Measurements from ENCODE around the gene ZNF224.
A peak's percentile ranks its signal among the peaks of the same experiment; 100 is the strongest.

ZNF224 gene

DNA sequence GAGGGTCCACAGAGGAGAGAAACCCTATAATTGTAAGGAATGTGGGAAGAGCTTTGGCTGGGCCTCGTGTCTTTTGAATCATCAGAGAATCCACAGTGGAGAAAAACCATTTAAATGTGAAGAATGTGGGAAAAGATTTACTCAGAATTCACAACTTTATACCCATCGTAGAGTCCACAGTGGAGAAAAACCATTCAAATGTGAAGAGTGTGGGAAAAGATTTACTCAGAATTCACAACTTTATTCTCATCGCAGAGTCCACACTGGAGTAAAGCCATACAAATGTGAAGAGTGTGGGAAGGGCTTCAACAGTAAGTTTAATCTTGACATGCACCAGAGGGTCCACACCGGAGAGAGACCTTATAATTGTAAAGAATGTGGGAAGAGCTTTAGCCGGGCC is 37.8 kb downstream of the ZNF224 start:
- no peak overlapping the region for H3K4me3 ChIP-seq (ENCODE audit: low read depth, low read length)
- peaks cover 32% of the 10 kb centered on the region for H3K36me3 ChIP-seq (ENCODE audit: control insufficient read depth, insufficient read depth, low read length)
- H3K4me1 ChIP-seq (ENCODE audit: control insufficient read depth, insufficient read depth, low read length), result no peaks in the 10 kb centered on the region
- H3K9me3 ChIP-seq (ENCODE audit: control insufficient read depth, insufficient read depth, low read depth, low read length), result peaks cover 8% of the 10 kb centered on the region; the same call in 1 of the 2 replicates
- H3K27ac ChIP-seq (ENCODE audit: low read depth, low read length), result no peak overlapping the region
- H3K27me3 ChIP-seq (ENCODE audit: control insufficient read depth, insufficient read depth, low read length), result no peaks in the 10 kb centered on the region
- no peak overlapping the region for H3K9ac ChIP-seq (ENCODE audit: low read length)

DNA sequence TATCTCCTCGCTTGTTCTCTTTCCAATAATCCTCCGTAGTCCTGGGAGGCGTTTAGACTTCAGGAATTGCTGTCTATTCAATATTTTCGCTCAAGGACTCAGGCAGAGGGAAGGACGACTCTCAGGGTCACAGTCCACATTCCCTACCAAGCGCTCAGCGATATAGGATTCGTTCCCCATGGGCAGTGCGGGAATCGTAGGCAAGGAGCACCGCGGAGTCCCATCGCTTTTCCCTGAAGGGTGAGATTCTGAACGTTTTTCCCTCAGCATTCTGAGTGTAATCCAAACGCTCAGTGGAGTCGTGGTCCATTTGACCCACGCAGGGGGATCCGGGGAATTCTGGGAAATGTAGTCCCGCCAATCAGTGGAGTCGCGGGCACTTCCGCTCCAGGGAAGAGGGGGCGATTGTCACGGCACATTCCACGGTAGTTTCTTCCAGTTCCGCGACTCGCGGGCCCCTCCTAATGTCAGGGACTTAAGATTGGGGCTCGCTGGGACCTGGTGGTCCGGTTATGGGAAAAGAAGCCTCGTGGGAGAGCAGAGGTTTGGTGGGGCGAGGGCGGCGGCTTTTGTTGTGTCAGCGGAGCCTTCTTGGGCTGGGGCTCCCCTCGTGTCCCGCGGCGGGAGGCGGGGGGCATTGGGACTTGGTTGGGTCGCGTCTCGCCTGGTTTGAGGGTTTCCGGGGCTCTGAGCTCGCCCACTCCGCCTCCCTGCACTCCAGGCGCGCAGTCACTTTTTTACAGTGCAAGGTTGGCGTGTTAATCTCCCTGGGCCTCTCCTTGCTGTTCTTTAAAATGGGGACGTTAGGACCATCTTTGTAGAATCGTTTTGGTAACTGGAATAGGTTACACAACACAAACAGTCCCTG is 47.3 kb downstream of the ZNF224 start, which contains the start of gene ZNF234:
Gene ZNF234, plus strand, starts transcription at position 364 of the 868 bp plus-strand sequence. CDS start 3,079 bp downstream, outside the sequence.
- Histone ChIP-seq H3K9ac (ENCODE audit: low read length) (peak within 1 kb of the TSS; percentile 47), H3K27me3 (ENCODE audit: control insufficient read depth, insufficient read depth, low read length) (no peaks in the 10 kb centered on the region), H3K4me1 (ENCODE audit: control insufficient read depth, insufficient read depth, low read length) (no peaks in the 10 kb centered on the region), H3K27ac (ENCODE audit: low read depth, low read length) (peak within 1 kb of the TSS; percentile 45; the same call in 1 of the 2 replicates), H3K9me3 (ENCODE audit: control insufficient read depth, insufficient read depth, low read depth, low read length) (no peaks in the 10 kb centered on the region), H3K4me3 (ENCODE audit: low read depth, low read length) (peak within 1 kb of the TSS; percentile 77), H3K36me3 (ENCODE audit: control insufficient read depth, insufficient read depth, low read length) (peaks cover 9% of the 10 kb centered on the region)

DNA sequence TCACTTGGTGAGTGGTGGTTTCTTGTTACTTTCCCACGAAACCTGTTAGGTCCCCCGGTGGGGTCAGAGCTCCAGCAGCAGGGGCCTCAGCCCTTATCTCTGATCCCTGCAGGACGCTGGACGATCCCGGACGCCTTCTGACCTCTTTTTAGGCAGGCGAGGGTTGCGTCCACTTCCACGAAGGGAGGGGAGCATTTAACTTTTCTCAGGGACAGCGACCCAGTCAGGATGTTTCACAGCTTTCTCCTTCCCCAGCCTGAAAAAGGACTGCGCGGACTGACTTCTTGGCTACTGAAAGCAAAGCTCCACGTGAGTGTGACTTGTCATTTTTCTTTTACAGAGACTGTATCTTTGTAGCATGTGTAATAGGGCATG is 47.9 kb downstream of the ZNF224 start:
- Histone ChIP-seq H3K9ac (ENCODE audit: low read length) (peak overlapping the region; percentile 47), H3K36me3 (ENCODE audit: control insufficient read depth, insufficient read depth, low read length) (peaks cover 10% of the 10 kb centered on the region), H3K4me1 (ENCODE audit: control insufficient read depth, insufficient read depth, low read length) (no peaks in the 10 kb centered on the region), H3K27ac (ENCODE audit: low read depth, low read length) (no peak overlapping the region), H3K9me3 (ENCODE audit: control insufficient read depth, insufficient read depth, low read depth, low read length) (no peaks in the 10 kb centered on the region), H3K27me3 (ENCODE audit: control insufficient read depth, insufficient read depth, low read length) (no peaks in the 10 kb centered on the region), H3K4me3 (ENCODE audit: low read depth, low read length) (peak overlapping the region; percentile 77)

DNA sequence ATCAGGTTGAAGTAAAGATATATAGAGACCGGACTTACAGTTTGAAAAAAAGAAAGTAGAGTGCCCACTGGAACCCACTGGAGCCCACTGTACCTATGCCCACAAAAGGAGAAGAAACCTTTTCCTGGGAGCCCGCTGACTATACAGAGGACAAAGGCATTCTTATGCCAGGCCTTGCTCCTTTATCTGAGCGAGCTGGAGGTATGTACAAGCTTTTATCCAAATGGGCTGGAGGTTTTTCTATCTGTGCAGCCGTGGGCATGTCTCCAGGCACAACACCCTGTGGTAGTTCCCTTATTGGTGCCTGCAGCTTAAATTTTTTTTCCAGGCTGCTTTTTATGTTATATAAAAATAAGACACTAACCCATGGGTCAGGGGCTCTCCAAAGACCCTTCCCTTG is 55.6 kb downstream of the ZNF224 start:
- H3K4me3 ChIP-seq (ENCODE audit: low read depth, low read length), result no peak overlapping the region
- H3K4me1 ChIP-seq (ENCODE audit: control insufficient read depth, insufficient read depth, low read length), result no peaks in the 10 kb centered on the region
- no peak overlapping the region for H3K9ac ChIP-seq (ENCODE audit: low read length)
- no peaks in the 10 kb centered on the region for H3K27me3 ChIP-seq (ENCODE audit: control insufficient read depth, insufficient read depth, low read length)
- H3K9me3 ChIP-seq (ENCODE audit: control insufficient read depth, insufficient read depth, low read depth, low read length), result no peaks in the 10 kb centered on the region
- no peak overlapping the region for H3K27ac ChIP-seq (ENCODE audit: low read depth, low read length)
- peaks cover 53% of the 10 kb centered on the region for H3K36me3 ChIP-seq (ENCODE audit: control insufficient read depth, insufficient read depth, low read length)

DNA sequence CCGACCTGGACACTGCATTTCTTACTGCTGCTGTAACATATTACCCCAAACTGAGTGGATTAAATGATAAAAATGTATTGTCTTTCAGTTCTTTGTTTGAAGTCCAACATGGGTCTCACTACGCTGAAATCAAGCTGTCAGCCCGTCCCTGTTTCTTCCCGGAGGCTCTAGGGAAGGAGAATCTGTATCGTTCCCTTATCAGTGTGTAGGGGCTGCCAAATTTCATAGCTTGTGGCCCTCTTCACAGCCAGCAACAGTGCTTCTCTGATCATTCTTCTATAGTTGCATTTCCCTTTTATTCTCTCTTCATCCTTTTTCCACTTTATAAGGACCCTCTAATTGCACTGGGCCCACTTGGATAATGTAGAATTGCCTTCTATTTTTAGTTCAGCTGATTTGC is 57.3 kb downstream of the ZNF224 start:
- Histone ChIP-seq H3K9me3 (ENCODE audit: control insufficient read depth, insufficient read depth, low read depth, low read length) (peaks cover 8% of the 10 kb centered on the region), H3K27me3 (ENCODE audit: control insufficient read depth, insufficient read depth, low read length) (no peaks in the 10 kb centered on the region), H3K36me3 (ENCODE audit: control insufficient read depth, insufficient read depth, low read length) (peaks cover 58% of the 10 kb centered on the region), H3K4me1 (ENCODE audit: control insufficient read depth, insufficient read depth, low read length) (no peaks in the 10 kb centered on the region), H3K27ac (ENCODE audit: low read depth, low read length) (no peak overlapping the region), H3K9ac (ENCODE audit: low read length) (no peak overlapping the region), H3K4me3 (ENCODE audit: low read depth, low read length) (no peak overlapping the region)

DNA sequence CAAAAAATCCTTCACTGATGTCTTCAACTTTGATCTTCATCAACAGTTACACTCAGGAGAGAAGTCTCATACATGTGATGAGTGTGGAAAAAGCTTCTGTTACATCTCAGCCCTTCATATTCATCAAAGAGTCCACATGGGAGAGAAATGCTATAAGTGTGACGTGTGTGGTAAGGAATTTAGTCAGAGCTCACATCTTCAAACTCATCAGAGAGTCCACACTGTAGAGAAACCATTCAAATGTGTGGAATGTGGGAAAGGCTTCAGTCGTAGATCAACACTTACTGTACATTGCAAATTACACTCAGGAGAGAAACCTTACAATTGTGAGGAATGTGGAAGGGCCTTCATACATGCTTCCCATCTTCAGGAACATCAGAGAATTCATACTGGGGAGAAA is 62.3 kb downstream of the ZNF224 start:
- no peaks in the 10 kb centered on the region for H3K4me1 ChIP-seq (ENCODE audit: control insufficient read depth, insufficient read depth, low read length)
- H3K27ac ChIP-seq (ENCODE audit: low read depth, low read length), result no peak overlapping the region
- H3K27me3 ChIP-seq (ENCODE audit: control insufficient read depth, insufficient read depth, low read length), result no peaks in the 10 kb centered on the region
- H3K9me3 ChIP-seq (ENCODE audit: control insufficient read depth, insufficient read depth, low read depth, low read length), result peaks cover 24% of the 10 kb centered on the region
- H3K4me3 ChIP-seq (ENCODE audit: low read depth, low read length), result no peak overlapping the region
- H3K36me3 ChIP-seq (ENCODE audit: control insufficient read depth, insufficient read depth, low read length), result peaks cover 43% of the 10 kb centered on the region
- no peak overlapping the region for H3K9ac ChIP-seq (ENCODE audit: low read length)

All from HUES6 (cell line).